CD4-positive, alpha-beta T cell treated with Interleukin-4 for 4 hours (primary cell): ENCODE measurements around the gene CAPN5.
"Not testable (repeated sequence)": the region's sequence is repeated elsewhere in the genome, so short reads cannot be mapped to it uniquely, and the experiment has no call there.

Experiments
- DNase-seq: peaks from one replicate; pipeline ENCODE4 v3.0.0-alpha.2; 2020

Gene CAPN5

GRCh38 chr11:77044886-77045285 is 21.9 kb upstream of the CAPN5 start:
- DNase-seq = no peak

- DNase-seq = peak; percentile 27
These were observed 20.7 kb upstream of the CAPN5 start for GRCh38 chr11:77046060-77046501.

GRCh38 chr11:77047007-77047927 is 19.5 kb upstream of the CAPN5 start:
- DNase-seq = peak; percentile 96

- DNase-seq = not testable (repeated sequence)
These were observed 18.8 kb upstream of the CAPN5 start for GRCh38 chr11:77047928-77048446.

GRCh38 chr11:77049026-77049425 is 17.7 kb upstream of the CAPN5 start:
- DNase-seq = no peak

- DNase-seq = no peak
These were observed 15.3 kb upstream of the CAPN5 start for GRCh38 chr11:77051511-77051910.

GRCh38 chr11:77052518-77052917 is 14.3 kb upstream of the CAPN5 start:
- DNase-seq = no peak

- DNase-seq = no peak
These were observed 13.4 kb upstream of the CAPN5 start for GRCh38 chr11:77053217-77054015.

GRCh38 chr11:77054084-77054483 is 12.7 kb upstream of the CAPN5 start:
- DNase-seq = no peak

- no peak for DNase-seq
These were observed 11.6 kb upstream of the CAPN5 start for GRCh38 chr11:77055101-77055561.

GRCh38 chr11:77055913-77056312 is 10.9 kb upstream of the CAPN5 start:
- no peak for DNase-seq

- DNase-seq = no peak
These were observed 9.9 kb upstream of the CAPN5 start for GRCh38 chr11:77056814-77057402.

- DNase-seq = no peak
These were observed 8.8 kb upstream of the CAPN5 start for GRCh38 chr11:77057938-77058474.

- DNase-seq = no peak
These were observed 7.9 kb upstream of the CAPN5 start for GRCh38 chr11:77058900-77059299.

GRCh38 chr11:77059806-77060205 is 7.0 kb upstream of the CAPN5 start:
- no peak for DNase-seq

- DNase-seq = no peak
These were observed 6.5 kb upstream of the CAPN5 start for GRCh38 chr11:77060234-77060633.

GRCh38 chr11:77061258-77061657 is 5.5 kb upstream of the CAPN5 start:
- not testable (repeated sequence) for DNase-seq

- DNase-seq = no peak
These were observed 3.8 kb upstream of the CAPN5 start for GRCh38 chr11:77062924-77063323.

- no peak for DNase-seq
These were observed 3.4 kb upstream of the CAPN5 start for GRCh38 chr11:77063407-77063806.

GRCh38 chr11:77063861-77064260 is 2.9 kb upstream of the CAPN5 start:
- DNase-seq = no peak

- no peak for DNase-seq
These were observed 2.0 kb upstream of the CAPN5 start for GRCh38 chr11:77064648-77065217.

GRCh38 chr11:77065878-77066228 is 918 bp upstream of the CAPN5 start:
- DNase-seq = no peak
